H1 (cell line): Measurements from ENCODE around the gene AFF1.

Experiments
- ATF2 ChIP-seq: IDR thresholded peaks from 2 replicates; pipeline ENCODE4 v1.6.1; 2012; ENCODE audit warnings: low read length, inconsistent platforms
- CTCF ChIP-seq, 3 experiments: IDR thresholded peaks; 1 replicate in 2 of 3; 2 replicates in 1 of 3; pipeline versions ENCODE4 v1.5.1 to v1.6.1; 2011; ENCODE audit warnings: low read length in 3 of 3, mild to moderate bottlenecking in 3 of 3, inconsistent platforms in 2 of 3, low read depth in 1 of 3, moderate library complexity in 1 of 3; ENCODE audit not compliant: insufficient read depth in 1 of 3; ENCODE audit errors: control extremely low read depth in 1 of 3
- JUND ChIP-seq: IDR thresholded peaks from 2 replicates; pipeline ENCODE4 v1.6.1; 2011; ENCODE audit warnings: mild to moderate bottlenecking, improper control_type of control experiment, low read length
- MAX ChIP-seq: IDR thresholded peaks from 2 replicates; pipeline ENCODE4 v1.6.1; 2012; ENCODE audit warnings: inconsistent platforms
- POLR2A ChIP-seq, 2 experiments: IDR thresholded peaks; 1 replicate in 1 of 2; 2 replicates in 1 of 2; pipeline ENCODE4 v1.6.1; 2011; ENCODE audit warnings: low read depth in 2 of 2, low read length in 2 of 2, mild to moderate bottlenecking in 2 of 2; ENCODE audit errors: control extremely low read depth in 1 of 2
- RXRA ChIP-seq: IDR thresholded peaks from 2 replicates; pipeline ENCODE4 v1.6.1; 2011; ENCODE audit warnings: low read depth, mild to moderate bottlenecking, low read length, moderate library complexity; ENCODE audit not compliant: insufficient read depth
- SAP30 ChIP-seq: fragments of 300-600 bp; sonication (generic); IDR thresholded peaks from 2 replicates; pipeline ENCODE4 v1.7.1; 2012; ENCODE audit warnings: low read length, moderate library complexity, mild to moderate bottlenecking, inconsistent platforms; ENCODE audit not compliant: insufficient read depth, insufficient replicate concordance
- SRF ChIP-seq: IDR thresholded peaks from 2 replicates; pipeline ENCODE4 v1.6.1; 2011; ENCODE audit warnings: mild to moderate bottlenecking, low read depth, low read length, moderate library complexity

GRCh38 chr4:87147116-87147515 lies 212.3 kb downstream of the AFF1 start:
- no peak for TF ChIP-seq CTCF (IDR thresholded peaks at IDR 0.05; ENCODE audit: control extremely low read depth in 1 of 3, insufficient read depth in 1 of 3, low read depth in 1 of 3, low read length in 3 of 3)
- no peak for TF ChIP-seq RXRA
- no peak for TF ChIP-seq SRF
- no peak for TF ChIP-seq SAP30
- TF ChIP-seq MAX: no peak
- TF ChIP-seq ATF2: no peak
- no peak for TF ChIP-seq JUND
- TF ChIP-seq POLR2A (IDR thresholded peaks at IDR 0.05; ENCODE audit: control extremely low read depth in 1 of 2, low read depth in 2 of 2, low read length in 2 of 2): no peak
